ENCODE results near the gene PNCK.

The PNCK gene

GRCh38 chrX:153625271-153626024, 48.2 kb downstream of the PNCK start:
- DNase-seq, result no peak

- DNase-seq, result no peak
Observed at GRCh38 chrX:153624196-153625091, 49.2 kb downstream of the PNCK start.

- DNase-seq, result no peak
Observed at GRCh38 chrX:153623310-153624029, 50.1 kb downstream of the PNCK start.

GRCh38 chrX:153622661-153623309, 50.8 kb downstream of the PNCK start:
- no peak for DNase-seq

- no peak for DNase-seq
Observed at GRCh38 chrX:153621949-153622598, 51.5 kb downstream of the PNCK start.

GRCh38 chrX:153620576-153620975, 53.0 kb downstream of the PNCK start:
- no peak for DNase-seq
